ENCODE results near the gene PRR12. TPM values are rescaled to one million over a fixed set of nuclear protein-coding genes. Genes with fewer than 3 reads are reported as not detected.

Gene PRR12
- total RNA-seq, 1 experiment from 2014 or later: 40.4 TPM

DNA sequence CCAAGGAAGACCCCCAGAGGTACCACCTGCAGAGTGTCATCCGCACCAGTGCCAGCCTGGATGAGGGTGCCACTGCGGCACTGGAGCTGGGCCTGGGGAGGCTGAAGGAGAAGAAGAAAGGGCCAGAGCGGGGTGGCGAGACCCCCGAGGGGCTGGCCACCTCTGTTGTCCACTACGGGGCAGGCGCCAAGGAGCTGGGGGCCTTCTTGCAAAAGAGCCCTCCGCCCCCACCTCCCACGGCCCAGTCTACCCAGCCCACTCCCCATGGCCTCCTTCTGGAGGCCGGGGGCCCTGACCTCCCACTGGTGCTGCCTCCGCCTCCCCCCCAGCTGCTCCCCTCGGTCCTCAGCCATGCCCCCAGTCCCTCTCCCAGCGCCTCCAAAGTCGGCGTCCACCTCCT lies 5.4 kb downstream of the PRR12 start:
- TF ChIP-seq, protein P1, sequence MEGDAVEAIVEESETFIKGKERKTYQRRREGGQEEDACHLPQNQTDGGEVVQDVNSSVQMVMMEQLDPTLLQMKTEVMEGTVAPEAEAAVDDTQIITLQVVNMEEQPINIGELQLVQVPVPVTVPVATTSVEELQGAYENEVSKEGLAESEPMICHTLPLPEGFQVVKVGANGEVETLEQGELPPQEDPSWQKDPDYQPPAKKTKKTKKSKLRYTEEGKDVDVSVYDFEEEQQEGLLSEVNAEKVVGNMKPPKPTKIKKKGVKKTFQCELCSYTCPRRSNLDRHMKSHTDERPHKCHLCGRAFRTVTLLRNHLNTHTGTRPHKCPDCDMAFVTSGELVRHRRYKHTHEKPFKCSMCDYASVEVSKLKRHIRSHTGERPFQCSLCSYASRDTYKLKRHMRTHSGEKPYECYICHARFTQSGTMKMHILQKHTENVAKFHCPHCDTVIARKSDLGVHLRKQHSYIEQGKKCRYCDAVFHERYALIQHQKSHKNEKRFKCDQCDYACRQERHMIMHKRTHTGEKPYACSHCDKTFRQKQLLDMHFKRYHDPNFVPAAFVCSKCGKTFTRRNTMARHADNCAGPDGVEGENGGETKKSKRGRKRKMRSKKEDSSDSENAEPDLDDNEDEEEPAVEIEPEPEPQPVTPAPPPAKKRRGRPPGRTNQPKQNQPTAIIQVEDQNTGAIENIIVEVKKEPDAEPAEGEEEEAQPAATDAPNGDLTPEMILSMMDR (conservative IDR thresholded peaks at IDR 0.05): no peak
- TF ChIP-seq EZH2 (IDR thresholded peaks at IDR 0.05; ENCODE audit: low read depth): no peak
- no TSS peak for BruUV-seq (replicated peaks)
- Histone ChIP-seq H3K27me3 (ENCODE audit: insufficient read depth, low read depth) (no peaks in the 10 kb centered on the region), H3K9me3 (ENCODE audit: insufficient read depth, low read depth) (no peaks in the 10 kb centered on the region), H3F3A (ENCODE audit: insufficient read depth, low read depth) (peaks cover 20% of the 10 kb centered on the region; the same call in 1 of the 2 replicates), H3K27ac (no peak overlapping the region), H3K4me1 (replicated peaks; ENCODE audit: insufficient read depth) (peaks cover 6% of the 10 kb centered on the region; the same call in 1 of the 2 replicates), H3K4me2 (no peak overlapping the region), H3K4me3 (no peak overlapping the region), H3K36me3 (ENCODE audit: low read depth) (0 out of 2 replicates have a peak, but pooled peaks cover 10% of the 10 kb centered on the region), H3K79me2 (ENCODE audit: low read depth) (peaks cover 48% of the 10 kb centered on the region), H3K9me2 (ENCODE audit: insufficient read depth) (no peaks in the 10 kb centered on the region), H2AFZ (no peak overlapping the region), H4K20me1 (ENCODE audit: insufficient read depth) (peaks cover 35% of the 10 kb centered on the region)
- ChIA-PET CTCF (no interaction called here), POLR2A (ENCODE audit: unreplicated experiment) (no interaction called here)
- intact Hi-C loops (cut with micrococcal nuclease; ENCODE audit: unreplicated experiment): no loop called here
- DNase-seq: peak in 1 of 2 experiments; percentile 1

DNA sequence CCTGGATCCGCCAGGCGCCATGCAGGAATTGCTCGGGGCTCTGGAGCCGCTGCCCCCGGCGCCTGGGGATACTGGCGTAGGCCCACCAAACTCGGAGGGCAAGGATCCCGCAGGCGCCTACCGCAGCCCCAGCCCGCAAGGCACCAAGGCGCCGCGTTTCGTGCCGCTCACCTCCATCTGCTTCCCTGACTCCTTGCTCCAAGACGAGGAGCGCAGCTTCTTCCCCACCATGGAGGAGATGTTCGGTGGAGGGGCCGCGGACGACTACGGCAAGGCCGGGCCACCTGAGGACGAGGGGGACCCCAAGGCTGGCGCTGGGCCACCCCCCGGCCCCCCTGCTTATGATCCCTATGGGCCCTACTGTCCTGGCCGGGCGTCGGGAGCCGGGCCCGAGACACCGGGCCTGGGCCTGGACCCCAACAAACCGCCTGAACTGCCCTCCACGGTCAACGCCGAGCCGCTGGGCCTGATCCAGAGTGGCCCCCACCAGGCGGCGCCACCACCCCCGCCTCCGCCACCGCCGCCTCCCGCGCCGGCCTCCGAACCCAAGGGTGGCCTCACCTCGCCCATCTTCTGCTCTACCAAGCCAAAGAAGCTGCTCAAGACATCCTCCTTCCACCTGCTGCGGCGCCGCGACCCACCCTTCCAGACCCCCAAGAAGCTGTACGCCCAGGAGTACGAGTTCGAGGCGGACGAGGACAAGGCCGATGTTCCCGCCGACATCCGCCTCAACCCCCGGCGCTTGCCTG lies 6.1 kb downstream of the PRR12 start:
- TF ChIP-seq, protein P1 (conservative IDR thresholded peaks at IDR 0.05): no peak
- no peak for TF ChIP-seq EZH2 (IDR thresholded peaks at IDR 0.05; ENCODE audit: low read depth)
- no peak for DNase-seq
- intact Hi-C loops (cut with micrococcal nuclease; ENCODE audit: unreplicated experiment): no loop called here
- Histone ChIP-seq H3K4me1 (replicated peaks; ENCODE audit: insufficient read depth) (peaks cover 6% of the 10 kb centered on the region; the same call in 1 of the 2 replicates), H3K79me2 (ENCODE audit: low read depth) (peaks cover 48% of the 10 kb centered on the region), H3K4me2 (no peak overlapping the region), H3K27ac (no peak overlapping the region), H3K36me3 (ENCODE audit: low read depth) (0 out of 2 replicates have a peak, but pooled peaks cover 15% of the 10 kb centered on the region), H3F3A (ENCODE audit: insufficient read depth, low read depth) (peaks cover 14% of the 10 kb centered on the region; the same call in 1 of the 2 replicates), H4K20me1 (ENCODE audit: insufficient read depth) (peaks cover 39% of the 10 kb centered on the region), H2AFZ (no peak overlapping the region), H3K9me3 (ENCODE audit: insufficient read depth, low read depth) (no peaks in the 10 kb centered on the region), H3K9me2 (ENCODE audit: insufficient read depth) (no peaks in the 10 kb centered on the region), H3K4me3 (no peak overlapping the region), H3K27me3 (ENCODE audit: insufficient read depth, low read depth) (no peaks in the 10 kb centered on the region)
- BruUV-seq (replicated peaks): no TSS peak
- CTCF ChIA-PET: no interaction called here
- POLR2A ChIA-PET (ENCODE audit: unreplicated experiment): no interaction called here

DNA sequence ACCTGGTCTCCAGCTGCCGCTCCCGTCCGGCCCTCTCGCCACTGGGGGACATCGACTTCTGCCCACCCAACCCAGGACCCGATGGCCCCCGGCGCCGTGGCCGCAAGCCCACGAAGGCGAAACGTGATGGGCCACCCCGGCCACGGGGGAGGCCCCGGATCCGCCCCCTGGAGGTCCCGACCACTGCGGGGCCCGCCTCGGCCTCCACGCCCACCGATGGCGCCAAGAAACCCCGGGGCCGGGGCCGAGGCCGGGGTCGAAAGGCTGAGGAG lies 6.7 kb downstream of the PRR12 start:
- H3K36me3 ChIP-seq (ENCODE audit: low read depth): 0 out of 2 replicates have a peak, but pooled peaks cover 19% of the 10 kb centered on the region
- no peaks in the 10 kb centered on the region for H3K27me3 ChIP-seq (ENCODE audit: insufficient read depth, low read depth)
- peaks cover 44% of the 10 kb centered on the region for H4K20me1 ChIP-seq (ENCODE audit: insufficient read depth)
- H3K4me3 ChIP-seq: no peak overlapping the region
- peaks cover 9% of the 10 kb centered on the region; the same call in 1 of the 2 replicates for H3F3A ChIP-seq (ENCODE audit: insufficient read depth, low read depth)
- no peak overlapping the region for H2AFZ ChIP-seq
- no peak overlapping the region for H3K27ac ChIP-seq
- no TSS peak for BruUV-seq (replicated peaks)
- no peak for DNase-seq
- POLR2A ChIA-PET (ENCODE audit: unreplicated experiment): no interaction called here
- H3K9me3 ChIP-seq (ENCODE audit: insufficient read depth, low read depth): no peaks in the 10 kb centered on the region
- peaks cover 47% of the 10 kb centered on the region for H3K79me2 ChIP-seq (ENCODE audit: low read depth)
- TF ChIP-seq EZH2 (IDR thresholded peaks at IDR 0.05; ENCODE audit: low read depth): no peak
- TF ChIP-seq, protein P1 (conservative IDR thresholded peaks at IDR 0.05): no peak
- peaks cover 6% of the 10 kb centered on the region; the same call in 1 of the 2 replicates for H3K4me1 ChIP-seq (replicated peaks; ENCODE audit: insufficient read depth)
- H3K4me2 ChIP-seq: no peak overlapping the region
- intact Hi-C loops (cut with micrococcal nuclease; ENCODE audit: unreplicated experiment): no loop called here
- H3K9me2 ChIP-seq (ENCODE audit: insufficient read depth): no peaks in the 10 kb centered on the region
- CTCF ChIA-PET: no interaction called here

Measured in PC-9 (cell line).